NCI-H146 treated with DMSO at 0.1 percent for 48 hours (cell line): ENCODE results near the gene PLCH1.

Experiments
- DNase-seq: peaks from one replicate; lab custom pipeline; 2025; ENCODE audit not compliant: unreplicated experiment; lab: John Stamatoyannopoulos, UW

Gene PLCH1

GRCh38 chr3:155553780-155554179 lies 191.1 kb downstream of the PLCH1 start:
- no peak for DNase-seq

GRCh38 chr3:155553326-155553725 lies 191.5 kb downstream of the PLCH1 start:
- no peak for DNase-seq

- no peak for DNase-seq
Measured at GRCh38 chr3:155550391-155550790, 194.5 kb downstream of the PLCH1 start.

GRCh38 chr3:155549087-155549486 lies 195.8 kb downstream of the PLCH1 start:
- DNase-seq: no peak

GRCh38 chr3:155548195-155548594 lies 196.7 kb downstream of the PLCH1 start:
- no peak for DNase-seq

- DNase-seq: no peak
Measured at GRCh38 chr3:155535098-155535497, 209.8 kb downstream of the PLCH1 start.

GRCh38 chr3:155528579-155528978 lies 216.3 kb downstream of the PLCH1 start:
- DNase-seq: no peak

GRCh38 chr3:155525324-155525833 lies 219.5 kb downstream of the PLCH1 start:
- no peak for DNase-seq

GRCh38 chr3:155520463-155520862 lies 224.4 kb downstream of the PLCH1 start:
- DNase-seq: no peak

- peak; percentile 35 for DNase-seq
Measured at GRCh38 chr3:155519078-155519477, 225.8 kb downstream of the PLCH1 start.

- no peak for DNase-seq
Measured at GRCh38 chr3:155517903-155518302, 227.0 kb downstream of the PLCH1 start.

- no peak for DNase-seq
Measured at GRCh38 chr3:155516439-155516838, 228.4 kb downstream of the PLCH1 start.

- DNase-seq: no peak
Measured at GRCh38 chr3:155512867-155513261, 232.0 kb downstream of the PLCH1 start.

GRCh38 chr3:155512175-155512866 lies 232.6 kb downstream of the PLCH1 start:
- no peak for DNase-seq

- DNase-seq: no peak
Measured at GRCh38 chr3:155504682-155505081, 240.2 kb downstream of the PLCH1 start.

- DNase-seq: no peak
Measured at GRCh38 chr3:155502630-155503029, 242.2 kb downstream of the PLCH1 start.

GRCh38 chr3:155500194-155500818 lies 244.6 kb downstream of the PLCH1 start:
- DNase-seq: no peak

- DNase-seq: no peak
Measured at GRCh38 chr3:155497930-155498647, 246.8 kb downstream of the PLCH1 start.

GRCh38 chr3:155496206-155496605 lies 248.7 kb downstream of the PLCH1 start:
- no peak for DNase-seq

- no peak for DNase-seq
Measured at GRCh38 chr3:155495387-155495786, 249.5 kb downstream of the PLCH1 start.

- no peak for DNase-seq
Measured at GRCh38 chr3:155494332-155494731, 250.5 kb downstream of the PLCH1 start.

GRCh38 chr3:155492841-155493240 lies 252.0 kb downstream of the PLCH1 start:
- no peak for DNase-seq
